IMR-90 (cell line): ENCODE results near the gene CEP104. TPM values are rescaled to one million over a fixed set of nuclear protein-coding genes. Genes with fewer than 3 reads are reported as not detected.
A peak's percentile ranks its signal among the peaks of the same experiment; 100 is the strongest.

Experiments
- ATAC-seq: fragments of 200-7000 bp; cut with Tn5 transposase; 2 replicates; pipeline ENCODE4 v1.9.1; 2020; ENCODE audit warnings: low read depth, mild to moderate bottlenecking, moderate library complexity
- BruUV-seq: library from RNA; stranded (reverse); fragments of 400-500 nt; replicated peaks from 2 replicates; lab custom pipeline; 2021; lab: Mats Ljungman, UMichigan
- CTCF ChIA-PET: fragments of 300-600 bp; formaldehyde crosslinking; extraction: SDS; loops from one replicate; lab custom pipeline; 2021; ENCODE audit warnings: antibody characterized with exemption; lab: Yijun Ruan, JAX
- POLR2A ChIA-PET: fragments of 300-600 bp; sonication (Branson Sonifier 250); formaldehyde crosslinking; loops from one replicate; lab custom pipeline; 2022; ENCODE audit warnings: antibody characterized with exemption; ENCODE audit not compliant: unreplicated experiment; lab: Charles Lee
- DNase-seq: peaks from one replicate; pipeline ENCODE4 v3.0.0; 2013
- H2AFZ ChIP-seq: replicated peaks from 2 replicates; pipeline ENCODE3; 2013; ENCODE audit warnings: low read length, mild to moderate bottlenecking; ENCODE audit not compliant: poor library complexity
- H2AK5ac ChIP-seq: 2 replicates; pipeline ENCODE4 v1.6.1; 2013; ENCODE audit warnings: low read depth, low read length, inconsistent platforms
- H2AK9ac ChIP-seq: replicated peaks from 2 replicates; pipeline ENCODE3; 2013; ENCODE audit warnings: mild to moderate bottlenecking, low read depth, low read length, moderate library complexity; ENCODE audit not compliant: poor library complexity
- H2BK120ac ChIP-seq: 2 replicates; pipeline ENCODE4 v1.6.1; 2013; ENCODE audit warnings: low read depth, low read length, inconsistent platforms
- H2BK15ac ChIP-seq: 3 replicates; pipeline ENCODE4 v1.6.1; 2013; ENCODE audit warnings: low read depth, low read length, inconsistent platforms
- H2BK20ac ChIP-seq: 2 replicates; pipeline ENCODE4 v1.6.1; 2013; ENCODE audit warnings: low read depth, mild to moderate bottlenecking, inconsistent platforms, low read length, moderate library complexity
- H2BK5ac ChIP-seq: 2 replicates; pipeline ENCODE4 v1.6.1; 2013; ENCODE audit warnings: mild to moderate bottlenecking, low read depth, low read length, inconsistent platforms; ENCODE audit not compliant: poor library complexity, severe bottlenecking
- H3K14ac ChIP-seq: replicated peaks from 2 replicates; pipeline ENCODE4 v1.6.1; 2013; ENCODE audit warnings: low read depth, low read length, inconsistent platforms
- H3K18ac ChIP-seq: 2 replicates; pipeline ENCODE4 v1.6.1; 2013; ENCODE audit warnings: low read depth, low read length, control low read depth
- H3K23ac ChIP-seq: 2 replicates; pipeline ENCODE4 v1.6.1; 2013; ENCODE audit warnings: low read depth, low read length, inconsistent platforms
- H3K27ac ChIP-seq: 2 replicates; pipeline ENCODE4 v1.5.1; 2013; ENCODE audit warnings: mild to moderate bottlenecking, control low read depth, low read length; ENCODE audit not compliant: insufficient read depth
- H3K27me3 ChIP-seq: 2 replicates; pipeline ENCODE4 v1.6.1; 2013; ENCODE audit warnings: low read length; ENCODE audit not compliant: control insufficient read depth, insufficient read depth
- H3K36me3 ChIP-seq: 2 replicates; pipeline ENCODE4 v1.6.1; 2013; ENCODE audit warnings: low read length, mixed read lengths; ENCODE audit not compliant: control insufficient read depth, insufficient read depth
- H3K4ac ChIP-seq: 2 replicates; pipeline ENCODE4 v1.6.1; 2013; ENCODE audit warnings: low read depth, low read length, inconsistent platforms
- H3K4me1 ChIP-seq: 2 replicates; pipeline ENCODE4 v1.6.1; 2013; ENCODE audit warnings: low read length, mixed read lengths; ENCODE audit not compliant: control insufficient read depth, insufficient read depth
- H3K4me2 ChIP-seq: 2 replicates; pipeline ENCODE4 v1.6.1; 2013; ENCODE audit warnings: low read depth, mild to moderate bottlenecking, control low read depth, low read length, moderate library complexity
- H3K4me3 ChIP-seq: 2 replicates; pipeline ENCODE4 v1.5.1; 2013; ENCODE audit warnings: low read depth, mild to moderate bottlenecking, control low read depth, low read length, moderate library complexity; ENCODE audit not compliant: insufficient read depth
- H3K56ac ChIP-seq: 2 replicates; pipeline ENCODE4 v1.6.1; 2013; ENCODE audit warnings: low read length, inconsistent platforms; ENCODE audit not compliant: insufficient read depth; ENCODE audit errors: extremely low read depth
- H3K79me1 ChIP-seq, 2 experiments: 2 replicates each; pipeline ENCODE4 v1.6.1; 2013; ENCODE audit warnings: low read length in 2 of 2, inconsistent platforms in 1 of 2, low read depth in 1 of 2
- H3K9ac ChIP-seq: 2 replicates; pipeline ENCODE4 v1.6.1; 2013; ENCODE audit warnings: low read depth, low read length, control low read depth
- H3K9me1 ChIP-seq: 2 replicates; pipeline ENCODE4 v1.6.1; 2013; ENCODE audit warnings: low read length, inconsistent platforms; ENCODE audit not compliant: insufficient read depth
- H3K9me3 ChIP-seq: 2 replicates; pipeline ENCODE4 v1.6.1; 2013; ENCODE audit warnings: low read length; ENCODE audit not compliant: control insufficient read depth, insufficient read depth
- H4K20me1 ChIP-seq: 2 replicates; pipeline ENCODE4 v1.6.1; 2013; ENCODE audit warnings: low read length, inconsistent platforms; ENCODE audit not compliant: insufficient read depth
- H4K5ac ChIP-seq: 2 replicates; pipeline ENCODE4 v1.6.1; 2013; ENCODE audit warnings: mild to moderate bottlenecking, low read depth, low read length, control low read depth
- H4K8ac ChIP-seq, 2 experiments: 2 replicates each; pipeline ENCODE4 v1.6.1; 2013; ENCODE audit warnings: low read depth in 2 of 2, low read length in 2 of 2, control low read depth in 1 of 2, inconsistent platforms in 1 of 2
- H4K91ac ChIP-seq: 2 replicates; pipeline ENCODE4 v1.6.1; 2013; ENCODE audit warnings: low read depth, low read length, inconsistent platforms; ENCODE audit not compliant: insufficient read depth
- BHLHE40 ChIP-seq: fragments of 150-350 bp; IDR thresholded peaks from 2 replicates; pipeline ENCODE4 v1.6.1; 2016; ENCODE audit warnings: mild to moderate bottlenecking, low read depth, low read length
- CEBPB ChIP-seq: IDR thresholded peaks from 2 replicates; pipeline ENCODE4 v1.6.1; 2012; ENCODE audit warnings: low read depth, low read length, improper control_type of control experiment
- ELK1 ChIP-seq: fragments of 150-350 bp; IDR thresholded peaks from 2 replicates; pipeline ENCODE4 v1.6.1; 2016; ENCODE audit warnings: low read depth, mild to moderate bottlenecking, low read length, moderate library complexity, borderline replicate concordance
- RCOR1 ChIP-seq: IDR thresholded peaks from 2 replicates; pipeline ENCODE4 v1.6.1; 2012; ENCODE audit warnings: mild to moderate bottlenecking, low read length, improper control_type of control experiment; ENCODE audit not compliant: insufficient replicate concordance
- USF2 ChIP-seq: fragments of 150-350 bp; IDR thresholded peaks from 2 replicates; pipeline ENCODE4 v1.6.1; 2017; ENCODE audit warnings: mild to moderate bottlenecking, antibody characterized with exemption, low read length, low read depth
- WGBS, 2 experiments: methylation state at CpG; one replicate each; pipeline versions ENCODE4 v1.1.5 to v1.1.7; 2013; ENCODE audit warnings: missing lambda C conversion rate in 2 of 2; ENCODE audit not compliant: insufficient read length in 1 of 2; ENCODE audit errors: extremely low coverage in 2 of 2; 5-methylcytosine and 5-hydroxymethylcytosine counted together
- dilution Hi-C: fragments of 300-500 bp; cut with HindIII; formaldehyde crosslinking; loops from one replicate; pipeline ENCODE4 v1.14.3; 2018; ENCODE audit warnings: low sequenced_read_pairs; ENCODE audit not compliant: unreplicated experiment
- in situ Hi-C: fragments of 300-500 bp; cut with MboI; formaldehyde crosslinking; loops from 3 replicates; pipeline ENCODE4 v1.14.3; 2019; ENCODE audit warnings: low sequenced_read_pairs, inconsistent platforms, mixed read lengths
- intact Hi-C: fragments of 100-400 bp; cut with micrococcal nuclease; formaldehyde crosslinking; loops from 2 replicates; pipeline ENCODE4 v1.10.0; 2022
- polyA plus RNA-seq, 3 experiments: library from polyadenylated mRNA; depleted of rRNA; stranded (reverse); fragments of >200 nt; gene quantifications; 2 replicates each; pipeline ENCODE4 v1.2.3, GENCODE V29; 2012; ENCODE audit warnings: low replicate concordance in 1 of 3
- total RNA-seq: library from RNA; depleted of rRNA; stranded (reverse); fragments of >200 nt; gene quantifications from 2 replicates; pipeline ENCODE4 v1.2.3, GENCODE V29; 2012

The CEP104 gene
- total and polyA plus RNA-seq, 2 of the 4 experiments (the other 2 are of a cell fraction): 14.3 to 17.5 TPM

GRCh38 chr1:3816331-3817137, 40.5 kb downstream of the CEP104 start:
- H3K79me1 ChIP-seq: no peaks in the 10 kb centered on the region
- DNase-seq (no peak), ATAC-seq (no peak)
- H2AK9ac ChIP-seq: peak overlapping the region; percentile 78
- no peaks in the 10 kb centered on the region for H3K4me1 ChIP-seq
- no peak overlapping the region for H3K4ac ChIP-seq
- no peak overlapping the region for H3K9ac ChIP-seq
- peaks cover 25% of the 10 kb centered on the region for H3K36me3 ChIP-seq
- H2BK120ac ChIP-seq: no peak overlapping the region
- no TSS peak for BruUV-seq
- no peaks in the 10 kb centered on the region for H3K27me3 ChIP-seq
- no peaks in the 10 kb centered on the region for H4K20me1 ChIP-seq
- no peak overlapping the region for H2BK5ac ChIP-seq
- H3K14ac ChIP-seq: no peak overlapping the region
- H2BK15ac ChIP-seq: no peak overlapping the region
- in situ Hi-C loops: no loop called here
- no peaks in the 10 kb centered on the region for H3K9me3 ChIP-seq
- no peak overlapping the region for H3K4me3 ChIP-seq
- no peak overlapping the region for H4K5ac ChIP-seq
- H3K56ac ChIP-seq: no peak overlapping the region
- H4K91ac ChIP-seq: no peak overlapping the region
- H3K23ac ChIP-seq: no peak overlapping the region
- H3K4me2 ChIP-seq: no peak overlapping the region
- no peak overlapping the region for H2BK20ac ChIP-seq
- POLR2A ChIA-PET: interaction anchor here (0.7 kb wide), 1 partner anchor 1231 kb away, joined by 3 read pairs; no protein-coding TSS in a partner anchor
- CTCF ChIA-PET: no interaction called here
- H2AK5ac ChIP-seq: no peak overlapping the region
- H3K9me1 ChIP-seq: no peaks in the 10 kb centered on the region
- dilution Hi-C loops: no loop called here
- H3K27ac ChIP-seq: no peak overlapping the region
- no peak for TF ChIP-seq ELK1
- no peak for TF ChIP-seq BHLHE40
- no peak for TF ChIP-seq USF2
- TF ChIP-seq RCOR1: no peak
- no peak for TF ChIP-seq CEBPB
- H2AFZ ChIP-seq: no peak overlapping the region
- intact Hi-C loops: no loop called here
- no peak overlapping the region for H4K8ac ChIP-seq
- WGBS, 2 experiments: 89% methylated on average over 22 of the region's 38 CpGs; no CpG with 5 or more reads in 1 of the 2 experiments
- no peak overlapping the region for H3K18ac ChIP-seq
